HG02759 (cell line): ENCODE results near the gene AP5S1.

Source experiments
- ATAC-seq: cut with Tn5 transposase; IDR thresholded peaks from one replicate; pipeline ENCODE4 v1.9.1; 2021; ENCODE audit warnings: mild to moderate bottlenecking, moderate library complexity; ENCODE audit not compliant: unreplicated experiment

AP5S1 gene

GRCh38 chr20:3873507-3873906 lies 53.2 kb downstream of the AP5S1 start:
- ATAC-seq = no peak

- no peak for ATAC-seq
Observed at GRCh38 chr20:3874194-3874844, 54.0 kb downstream of the AP5S1 start.

GRCh38 chr20:3875378-3875974 lies 55.1 kb downstream of the AP5S1 start:
- no peak for ATAC-seq

DNA sequence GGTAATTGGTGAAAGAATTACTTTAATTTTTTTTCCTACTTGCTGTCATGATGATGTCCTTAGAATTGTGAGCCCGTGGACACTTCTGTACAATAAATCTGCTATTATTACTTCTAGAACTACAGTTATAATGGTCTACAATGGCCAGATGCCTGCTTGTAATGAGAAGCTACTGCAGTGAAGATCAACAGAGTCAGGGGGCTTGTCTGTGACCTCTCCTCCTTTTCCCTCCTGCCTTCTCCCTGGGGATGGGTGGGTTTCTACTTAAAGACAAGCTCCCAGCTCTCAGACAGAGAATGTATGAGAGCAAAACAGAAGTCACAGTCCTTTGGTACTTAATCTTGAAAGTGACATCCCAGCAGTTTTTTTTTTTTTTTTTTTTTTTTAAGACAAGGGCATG lies 55.7 kb downstream of the AP5S1 start:
- ATAC-seq = no peak

GRCh38 chr20:3876676-3877075 lies 56.3 kb downstream of the AP5S1 start:
- ATAC-seq = no peak
